GM13976 (cell line): ENCODE measurements around the gene LRRN4CL.

Source experiments
- DNase-seq: peaks from one replicate; pipeline ENCODE4 v3.0.0; 2012; ENCODE audit warnings: low spot score
- in situ Hi-C: fragments of 300-500 bp; cut with MboI; formaldehyde crosslinking; loops from one replicate; pipeline ENCODE4 v1.12.0; 2022; ENCODE audit warnings: low sequenced_read_pairs, mixed read lengths, inconsistent platforms; ENCODE audit not compliant: unreplicated experiment
- TF ChIP-seq, protein P1 (sequence below): IDR thresholded peaks from 2 replicates; pipeline ENCODE4 v1.5.1; 2012; ENCODE audit warnings: borderline replicate concordance, mild to moderate bottlenecking; ENCODE audit not compliant: insufficient read depth; ENCODE audit errors: extremely low read depth, missing control alignments, control extremely low read depth

Gene LRRN4CL

DNA sequence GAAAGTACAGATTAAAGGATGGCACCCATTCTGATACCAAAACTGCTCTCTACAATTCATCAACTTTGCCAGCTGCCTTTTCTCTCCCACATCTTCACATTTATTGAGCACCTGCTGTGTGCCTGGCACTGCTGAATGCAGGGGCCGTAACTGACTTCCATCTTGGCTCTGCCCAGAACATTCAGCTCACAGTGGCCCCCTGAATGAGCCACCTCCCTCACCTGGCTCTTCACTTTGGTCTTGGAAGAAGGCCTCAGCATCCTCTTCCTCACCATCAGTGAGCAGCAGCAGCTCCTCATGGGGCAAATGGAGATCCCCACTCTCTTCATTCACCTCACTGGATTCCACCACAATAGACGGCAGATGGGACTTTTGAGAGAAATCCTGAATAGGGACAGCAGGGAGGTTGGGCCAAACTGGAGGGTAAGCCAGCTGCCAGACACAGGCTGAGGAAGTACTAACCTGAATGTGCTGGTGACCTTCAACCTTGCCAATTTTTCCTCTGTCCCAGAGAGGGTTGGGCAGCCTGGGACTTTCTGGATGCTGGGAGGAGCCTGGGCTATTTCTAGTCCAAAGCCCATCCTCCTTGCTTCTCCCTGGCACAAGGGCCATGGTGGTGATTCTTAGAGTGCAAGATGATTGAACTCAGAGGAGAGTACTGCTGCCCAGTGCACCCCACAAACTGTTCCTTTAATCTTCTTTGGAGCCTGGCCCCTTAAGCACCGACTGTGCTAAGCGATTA is 19.7 kb downstream of the LRRN4CL start:
- in situ Hi-C loops: no loop called here
- DNase-seq: no peak
- TF ChIP-seq, protein P1, sequence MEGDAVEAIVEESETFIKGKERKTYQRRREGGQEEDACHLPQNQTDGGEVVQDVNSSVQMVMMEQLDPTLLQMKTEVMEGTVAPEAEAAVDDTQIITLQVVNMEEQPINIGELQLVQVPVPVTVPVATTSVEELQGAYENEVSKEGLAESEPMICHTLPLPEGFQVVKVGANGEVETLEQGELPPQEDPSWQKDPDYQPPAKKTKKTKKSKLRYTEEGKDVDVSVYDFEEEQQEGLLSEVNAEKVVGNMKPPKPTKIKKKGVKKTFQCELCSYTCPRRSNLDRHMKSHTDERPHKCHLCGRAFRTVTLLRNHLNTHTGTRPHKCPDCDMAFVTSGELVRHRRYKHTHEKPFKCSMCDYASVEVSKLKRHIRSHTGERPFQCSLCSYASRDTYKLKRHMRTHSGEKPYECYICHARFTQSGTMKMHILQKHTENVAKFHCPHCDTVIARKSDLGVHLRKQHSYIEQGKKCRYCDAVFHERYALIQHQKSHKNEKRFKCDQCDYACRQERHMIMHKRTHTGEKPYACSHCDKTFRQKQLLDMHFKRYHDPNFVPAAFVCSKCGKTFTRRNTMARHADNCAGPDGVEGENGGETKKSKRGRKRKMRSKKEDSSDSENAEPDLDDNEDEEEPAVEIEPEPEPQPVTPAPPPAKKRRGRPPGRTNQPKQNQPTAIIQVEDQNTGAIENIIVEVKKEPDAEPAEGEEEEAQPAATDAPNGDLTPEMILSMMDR: no peak

DNA sequence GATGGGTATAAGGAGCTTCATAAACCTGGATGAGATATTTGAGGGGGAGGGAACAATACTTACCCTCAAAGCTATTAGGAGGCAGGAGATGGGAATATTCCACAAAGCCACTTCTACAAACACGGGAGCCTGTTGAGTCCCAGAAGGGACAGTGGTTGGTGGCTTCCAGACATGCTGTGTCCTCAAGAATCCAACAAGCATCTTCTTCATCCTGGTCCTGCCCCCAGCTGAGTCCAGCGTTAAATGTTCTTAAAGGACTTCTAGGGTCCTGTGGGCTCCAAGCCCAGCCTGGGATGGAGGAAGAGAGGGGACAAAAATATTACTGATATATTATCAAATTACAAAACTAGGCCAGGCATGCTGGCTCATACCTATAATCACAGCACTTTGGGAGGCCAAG is 21.9 kb downstream of the LRRN4CL start:
- no peak for DNase-seq
- in situ Hi-C loops: no loop called here
- TF ChIP-seq, protein P1: no peak

DNA sequence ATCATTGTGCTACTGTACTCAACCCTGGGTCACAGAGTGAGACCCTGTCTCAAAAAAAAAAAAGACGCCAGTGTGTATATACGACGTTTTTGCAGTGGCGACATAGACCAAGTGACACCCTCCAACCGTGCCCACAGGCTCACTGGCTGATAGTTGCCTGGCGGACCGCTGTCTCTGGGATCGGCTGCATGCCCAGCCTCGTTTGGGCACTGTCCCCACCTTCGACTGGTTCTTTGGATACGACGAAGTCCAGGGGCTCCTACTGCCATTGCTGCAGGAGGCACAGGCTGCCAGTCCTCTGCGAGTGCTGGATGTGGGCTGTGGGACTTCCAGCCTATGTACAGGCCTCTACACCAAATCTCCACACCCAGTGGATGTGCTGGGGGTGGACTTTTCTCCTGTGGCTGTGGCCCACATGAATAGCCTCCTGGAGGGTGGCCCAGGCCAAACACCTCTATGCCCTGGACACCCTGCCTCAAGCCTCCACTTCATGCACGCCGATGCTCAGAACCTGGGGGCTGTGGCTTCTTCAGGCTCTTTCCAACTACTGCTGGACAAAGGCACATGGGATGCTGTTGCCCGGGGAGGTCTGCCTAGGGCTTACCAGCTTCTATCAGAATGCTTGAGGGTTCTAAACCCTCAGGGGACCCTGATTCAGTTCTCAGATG is 22.9 kb downstream of the LRRN4CL start:
- DNase-seq: no peak
- TF ChIP-seq, protein P1: no peak
- in situ Hi-C loops: no loop called here

DNA sequence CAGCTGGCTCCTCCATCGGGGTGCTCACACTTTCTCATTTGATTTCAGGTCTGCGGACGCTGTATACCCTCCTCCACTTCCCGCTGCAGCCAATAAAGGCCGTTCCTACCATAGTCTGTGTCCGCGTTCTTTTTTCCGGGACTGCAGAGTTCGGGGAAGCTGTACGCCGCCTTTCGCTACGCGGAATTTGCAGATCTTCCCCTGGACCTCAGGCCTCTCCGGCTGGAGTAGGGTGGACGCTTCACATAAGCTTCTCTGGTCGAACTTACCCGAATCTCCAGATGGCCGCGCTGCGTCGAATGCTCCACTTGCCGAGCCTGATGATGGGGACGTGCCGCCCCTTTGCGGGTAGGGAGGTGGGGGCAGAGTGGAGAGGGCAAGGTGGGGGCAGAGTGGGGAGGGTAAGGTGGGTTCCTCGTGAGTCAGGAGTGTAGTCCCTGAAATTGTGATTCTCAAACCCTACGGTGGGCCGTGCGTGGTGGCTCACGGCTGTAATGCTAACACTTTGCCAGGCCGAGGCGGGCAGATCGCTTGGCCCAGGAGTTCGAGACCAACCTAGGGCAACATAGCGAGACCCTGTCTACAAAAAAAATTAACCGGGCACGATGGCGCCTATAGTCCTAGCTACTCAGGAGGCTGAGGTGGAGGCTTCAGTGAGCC is 23.6 kb downstream of the LRRN4CL start:
- DNase-seq: peak; percentile 62

DNA sequence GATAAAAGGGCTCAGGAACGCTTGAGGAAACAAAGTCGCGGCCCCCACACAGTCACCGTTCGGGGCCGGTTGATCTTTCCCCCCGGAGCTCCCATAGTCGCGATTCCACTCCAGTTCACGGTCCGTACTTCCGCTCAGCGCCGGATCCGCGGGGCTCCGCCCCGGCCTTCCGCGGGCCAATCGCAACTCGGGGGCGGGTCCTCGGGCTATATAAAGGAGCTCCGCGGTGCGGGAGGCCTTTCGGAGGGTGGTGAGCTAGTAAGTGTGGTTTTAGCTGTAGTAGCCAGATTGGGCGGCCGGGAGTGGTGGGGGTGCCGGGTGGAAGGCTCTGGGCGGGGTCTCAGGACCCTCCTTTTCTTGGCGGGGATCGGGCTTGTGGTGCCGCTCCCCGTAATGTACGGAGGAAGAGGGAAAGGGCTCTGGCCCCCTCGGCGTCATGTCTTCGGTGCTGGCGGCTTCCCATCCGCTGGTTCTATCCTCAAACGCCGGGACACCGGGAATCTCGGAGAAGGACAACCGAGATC is 24.2 kb downstream of the LRRN4CL start, which contains the start of the genes C11orf98 and CSKMT:
Gene C11orf98, minus strand, starts transcription at position 136 of the 524 bp plus-strand sequence. Its CDS starts 41 bp downstream, at position 95.
Gene CSKMT, plus strand, starts transcription at position 238 of the 524 bp plus-strand sequence. CDS start 568 bp downstream, outside the sequence.
- in situ Hi-C loops: no loop called here
- peak; percentile 96 for DNase-seq
- TF ChIP-seq, protein P1: no peak

More for the DNA sequence above, 23.6 kb downstream of the LRRN4CL start:
- TF ChIP-seq, protein P1: no peak
- in situ Hi-C loops: no loop called here

DNA sequence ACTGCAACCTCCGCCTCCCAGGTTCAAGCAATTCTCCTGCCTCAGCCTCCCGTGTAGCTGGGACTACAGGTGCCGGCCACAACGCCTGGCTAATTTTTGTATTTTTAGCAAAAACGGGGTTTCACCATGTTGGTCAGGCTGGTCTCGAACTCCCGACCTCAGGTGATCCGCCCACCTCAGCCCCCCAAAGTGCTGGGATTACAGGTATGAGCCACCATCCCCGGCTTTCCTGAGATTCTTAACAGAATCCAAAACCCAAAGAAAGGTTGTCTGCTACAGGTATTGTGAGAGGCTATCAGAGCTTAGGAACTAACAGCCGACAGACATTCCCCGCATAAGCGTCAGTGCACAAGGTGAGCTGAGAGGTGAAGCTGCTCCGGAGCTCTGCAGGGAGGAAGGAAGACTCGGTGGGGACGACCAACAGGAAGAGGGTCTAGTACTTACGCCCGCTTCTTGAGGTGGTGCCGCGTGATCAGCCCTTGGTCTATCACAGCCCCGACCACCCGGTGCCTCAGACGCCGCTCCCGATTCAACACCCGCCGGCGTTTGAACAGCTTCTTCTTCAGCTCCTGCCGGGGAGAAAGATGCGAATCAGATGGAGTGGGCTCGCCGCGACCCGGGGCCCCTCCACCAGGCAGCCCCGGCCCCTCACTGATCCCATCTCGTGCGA is 24.8 kb downstream of the LRRN4CL start:
- peak; percentile 74 for DNase-seq
- in situ Hi-C loops: no loop called here
- TF ChIP-seq, protein P1: no peak
